GM12892 (cell line): Measurements from ENCODE around the gene NFE2L3.
"Not testable (repeated sequence)": the region's sequence is repeated elsewhere in the genome, so short reads cannot be mapped to it uniquely, and the experiment has no call there.

ENCODE experiments used
- DNase-seq: peaks from one replicate; pipeline ENCODE4 v3.0.0; 2011; ENCODE audit not compliant: insufficient read length
- FAIRE-seq: peaks from 2 replicates; lab custom pipeline; 2011; peaks lifted over from hg19 to GRCh38; lab: Jason Lieb, UNC
- POLR2A ChIP-seq: IDR thresholded peaks from 2 replicates; pipeline ENCODE4 v1.6.1; 2011; ENCODE audit warnings: low read depth, low read length, control low read depth
- POLR2AphosphoS5 ChIP-seq: IDR thresholded peaks from 2 replicates; pipeline ENCODE4 v1.6.1; 2011; ENCODE audit warnings: low read depth, low read length, control low read depth
- TAF1 ChIP-seq: IDR thresholded peaks from 2 replicates; pipeline ENCODE4 v1.6.1; 2011; ENCODE audit warnings: low read depth, mild to moderate bottlenecking, control low read depth, low read length, borderline replicate concordance

The NFE2L3 gene

DNA sequence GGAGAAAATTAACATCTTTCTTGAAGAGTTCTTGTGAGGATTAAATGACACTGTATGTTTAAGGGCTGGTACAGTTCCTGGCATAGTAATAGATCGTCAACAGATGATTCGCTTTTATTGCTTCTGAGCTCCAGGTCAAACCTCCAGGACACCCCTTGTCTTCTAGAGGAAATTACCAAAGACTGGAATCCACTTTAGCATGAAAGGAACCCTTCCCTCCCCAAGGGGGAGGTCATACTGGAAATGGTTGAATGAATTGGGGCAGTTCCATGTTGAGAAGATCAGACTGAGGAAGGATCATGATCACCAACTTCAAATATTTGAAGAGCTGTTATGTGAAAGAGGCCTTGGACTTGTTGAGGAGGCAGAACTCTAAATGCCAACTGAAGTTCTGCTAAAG, 8.9 kb downstream of the NFE2L3 start:
- TF ChIP-seq POLR2A: no peak
- DNase-seq (no peak), FAIRE-seq (no peak)

DNA sequence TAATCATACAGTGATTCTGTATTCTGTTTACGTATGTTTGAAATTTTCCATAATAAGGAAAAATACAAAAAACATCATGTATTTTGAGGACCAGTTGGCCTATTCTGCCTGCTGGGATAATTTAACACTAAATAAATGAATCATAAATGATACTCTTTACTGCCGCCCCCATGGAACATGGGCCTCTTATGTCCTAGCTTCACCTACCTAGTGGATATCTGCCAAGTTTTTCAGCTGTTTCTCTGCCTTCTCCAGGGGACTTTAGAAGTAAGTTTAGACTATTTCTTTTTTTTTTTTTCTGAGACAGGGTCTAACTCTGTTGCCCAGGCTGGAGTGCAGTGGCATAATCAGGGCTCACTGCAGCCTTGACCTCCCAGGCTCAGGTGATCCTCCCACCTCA, 10.4 kb downstream of the NFE2L3 start:
- no peak for FAIRE-seq
- no peak for TF ChIP-seq TAF1
- TF ChIP-seq POLR2A: no peak
- TF ChIP-seq POLR2AphosphoS5: no peak
- DNase-seq: no peak

DNA sequence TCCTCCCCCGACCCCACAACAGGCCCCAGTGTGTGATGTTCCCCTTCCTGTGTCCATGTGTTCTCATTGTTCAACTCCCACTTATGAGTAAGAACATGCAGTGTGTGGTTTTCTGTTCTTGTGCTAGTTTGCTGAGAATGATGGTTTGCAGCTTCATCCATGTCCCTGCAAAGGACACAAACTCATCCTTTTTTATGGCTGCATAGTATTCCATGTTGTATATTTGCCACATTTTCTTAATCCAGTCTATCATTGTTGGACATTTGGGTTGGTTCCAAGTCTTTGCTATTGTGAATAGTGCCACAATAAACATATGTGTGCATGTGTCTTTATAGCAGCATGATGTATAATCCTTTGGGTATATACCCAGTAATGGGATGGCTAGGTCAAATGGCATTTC, 11.8 kb downstream of the NFE2L3 start:
- not testable (repeated sequence) for FAIRE-seq

DNA sequence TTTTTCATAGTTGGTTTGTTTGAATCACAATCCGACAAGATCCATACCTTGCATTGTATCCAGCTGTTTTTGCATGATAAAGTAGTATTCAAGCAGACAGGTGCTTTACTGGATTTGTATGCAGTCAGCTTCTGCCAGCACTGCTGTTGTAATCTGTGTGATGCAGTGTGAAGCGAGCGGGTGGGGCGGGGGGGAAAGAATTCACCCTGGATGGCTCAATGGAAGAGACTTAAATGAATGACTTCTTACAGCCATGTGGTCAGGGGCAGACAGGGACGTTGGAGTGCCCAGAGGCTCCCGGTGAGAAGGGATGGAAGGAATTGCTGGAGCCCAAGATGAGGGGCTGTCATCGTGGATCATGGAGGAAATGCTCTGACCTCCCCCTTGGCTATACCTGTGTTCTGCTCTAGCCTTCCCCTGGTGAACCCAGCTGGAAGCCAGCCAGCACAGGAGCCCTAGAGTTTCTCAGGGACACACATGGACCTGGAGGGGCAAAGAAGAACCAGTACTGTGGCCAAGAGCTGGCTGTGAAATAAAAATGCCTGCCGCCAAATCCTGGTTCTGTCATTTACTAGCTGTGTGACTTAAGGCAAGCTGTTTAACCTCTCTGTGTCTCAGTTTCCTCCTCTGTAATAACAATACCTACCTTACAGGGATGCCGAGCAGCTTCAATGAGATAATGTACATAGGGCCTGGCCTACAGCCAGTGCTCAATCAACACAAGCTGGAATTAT, 14.1 kb downstream of the NFE2L3 start:
- no peak for DNase-seq
- no peak for TF ChIP-seq POLR2AphosphoS5
- no peak for TF ChIP-seq TAF1
- TF ChIP-seq POLR2A: no peak
- no peak for FAIRE-seq

More for the DNA sequence above, 11.8 kb downstream of the NFE2L3 start:
- DNase-seq: not testable (repeated sequence)

DNA sequence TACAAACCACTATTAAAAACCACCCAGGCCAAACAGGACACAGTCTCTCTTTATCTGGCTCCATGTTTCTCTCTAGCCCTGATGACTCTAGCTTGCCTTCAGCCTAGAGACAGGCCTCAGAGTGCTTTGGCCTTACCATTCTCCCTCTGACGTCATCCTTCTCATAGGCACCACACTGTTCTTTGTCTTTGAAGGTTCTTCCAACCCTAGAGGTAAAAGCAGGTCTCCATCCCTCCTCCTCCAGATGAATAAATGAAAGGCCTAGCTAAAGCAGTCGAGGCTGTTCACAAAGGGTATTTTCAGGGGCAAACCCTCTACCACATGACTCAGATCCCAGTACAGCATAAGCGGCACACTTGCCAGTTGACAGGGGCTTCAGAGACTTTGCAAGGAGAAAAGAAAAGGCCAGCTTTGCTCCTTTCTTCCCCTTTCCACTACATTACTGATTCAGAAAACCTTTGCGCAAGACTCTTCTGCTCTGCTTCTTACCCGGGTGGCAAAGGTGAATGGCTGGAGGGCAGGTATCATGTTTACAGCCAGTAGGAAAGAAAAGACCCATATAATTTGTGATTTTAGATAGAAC, 14.8 kb downstream of the NFE2L3 start:
- no peak for DNase-seq
- FAIRE-seq: no peak
- TF ChIP-seq TAF1 (no peak), POLR2A (no peak), POLR2AphosphoS5 (no peak)

DNA sequence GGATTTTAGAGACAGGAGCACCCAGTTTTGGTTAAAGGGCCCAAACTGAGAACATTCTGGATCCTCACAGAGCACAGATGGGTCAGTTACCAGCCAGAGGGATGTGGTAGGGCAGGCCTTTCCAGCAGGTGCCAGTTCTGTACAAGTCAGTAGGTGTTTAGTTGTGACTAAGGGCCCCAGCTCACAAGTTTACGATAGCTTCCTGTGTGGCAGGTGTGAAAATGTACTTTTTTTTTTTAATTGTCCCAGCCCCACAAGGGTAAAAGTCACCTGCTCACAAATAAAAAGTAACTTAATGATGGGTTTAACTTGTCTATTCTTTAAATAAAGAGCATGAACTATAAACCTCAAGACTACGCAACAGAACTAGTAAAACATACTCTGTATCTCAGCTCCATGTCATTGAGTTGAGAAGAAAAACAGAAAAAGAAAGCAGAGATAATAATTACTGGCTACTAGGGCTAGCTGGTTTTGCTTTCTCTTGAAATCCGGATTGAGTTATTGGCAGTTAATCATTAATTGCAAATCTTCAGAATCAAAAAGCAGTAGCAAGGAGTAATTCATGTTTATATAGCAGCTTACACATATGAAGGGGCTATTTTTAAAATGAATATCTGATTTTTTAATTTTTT, 15.4 kb downstream of the NFE2L3 start:
- TF ChIP-seq POLR2A (no peak), POLR2AphosphoS5 (no peak), TAF1 (no peak)
- DNase-seq (no peak), FAIRE-seq (no peak)

DNA sequence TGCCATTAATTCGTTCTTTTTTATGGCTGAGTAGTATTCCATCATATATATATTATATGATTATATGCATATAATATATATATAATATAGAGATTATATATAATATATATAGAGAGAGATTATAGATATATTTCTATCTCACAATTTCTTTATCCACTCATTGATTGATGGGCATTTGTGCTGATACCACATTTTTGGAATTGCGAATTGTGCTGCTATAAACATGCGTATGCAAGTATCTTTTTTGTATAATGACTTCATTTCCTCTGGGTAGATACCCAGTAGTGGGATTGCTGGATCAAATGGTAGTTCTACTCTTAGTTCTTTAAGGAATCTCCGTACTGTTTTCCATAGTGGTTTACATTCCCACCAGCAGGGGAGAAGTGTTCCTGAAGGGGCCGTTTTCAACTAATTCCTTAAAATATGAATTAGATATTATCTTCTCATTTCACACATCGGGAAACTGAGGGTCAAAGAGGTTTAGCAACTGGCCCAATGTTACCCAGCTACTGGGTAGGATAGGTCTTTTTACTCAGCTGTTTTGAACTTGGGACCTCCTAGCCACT, 16.5 kb downstream of the NFE2L3 start:
- FAIRE-seq: no peak
- no peak for DNase-seq

DNA sequence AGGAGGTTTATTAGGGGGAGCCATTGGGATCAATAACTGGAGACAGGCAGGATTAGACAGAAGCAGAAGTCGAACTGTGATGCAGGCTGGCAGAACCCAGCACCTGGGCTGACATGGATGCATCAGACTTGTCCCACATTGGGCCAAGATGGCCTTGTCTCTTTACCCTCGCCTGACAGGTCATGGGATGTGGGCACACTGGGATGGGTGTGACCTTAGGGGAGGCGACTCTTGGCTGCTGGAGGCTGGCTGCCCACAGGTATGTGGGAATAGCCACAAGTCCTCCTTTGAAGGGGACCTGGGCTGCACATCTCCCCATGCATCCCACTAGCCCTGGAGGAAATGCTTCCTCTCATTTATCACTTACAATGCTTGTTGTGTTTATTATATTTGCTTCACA, 17.3 kb downstream of the NFE2L3 start:
- TF ChIP-seq POLR2A: no peak
- no peak for TF ChIP-seq POLR2AphosphoS5
- no peak for TF ChIP-seq TAF1
- FAIRE-seq (no peak), DNase-seq (no peak)

More for the DNA sequence above, 16.5 kb downstream of the NFE2L3 start:
- no peak for TF ChIP-seq TAF1
- no peak for TF ChIP-seq POLR2AphosphoS5
- no peak for TF ChIP-seq POLR2A

DNA sequence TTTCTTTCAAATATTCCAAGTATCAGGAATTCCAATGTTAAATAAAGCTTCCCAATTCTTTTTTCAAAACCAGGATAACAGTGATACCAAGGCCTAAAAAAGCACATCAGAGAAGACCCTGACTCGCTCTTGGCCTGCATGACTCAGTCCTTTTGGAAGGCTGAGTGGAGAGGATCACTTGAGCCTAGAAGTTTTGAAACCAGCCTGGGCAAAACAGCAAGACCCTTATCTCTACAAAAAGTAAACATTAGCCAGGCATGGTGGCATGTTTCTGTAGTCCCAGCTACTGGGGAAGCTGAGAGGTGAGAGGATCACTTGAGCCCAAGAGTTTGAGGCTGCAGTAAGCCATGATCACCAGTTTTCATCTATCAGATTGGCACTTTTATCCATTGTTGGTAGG, 18.7 kb downstream of the NFE2L3 start:
- FAIRE-seq (no peak), DNase-seq (no peak)
- no peak for TF ChIP-seq POLR2A

DNA sequence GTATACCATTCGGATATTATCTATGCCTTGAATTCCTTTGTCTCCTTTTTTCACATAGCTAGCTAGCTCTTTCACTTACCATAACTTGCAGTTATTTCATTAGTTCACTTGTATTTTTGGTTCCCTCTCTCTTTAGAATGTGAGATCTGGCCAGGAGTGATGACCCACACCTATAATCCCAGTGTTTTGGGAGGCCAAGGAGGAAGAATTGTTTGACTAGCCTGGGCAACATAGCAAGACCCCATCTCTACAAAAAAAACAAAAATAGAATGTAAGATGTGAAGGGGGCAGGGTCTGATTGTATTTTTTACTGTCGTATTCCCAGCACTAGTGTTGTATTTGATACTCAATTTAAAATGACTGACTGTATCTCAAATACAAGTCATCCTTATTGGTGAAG, 19.6 kb downstream of the NFE2L3 start:
- TF ChIP-seq POLR2AphosphoS5: no peak
- TF ChIP-seq POLR2A: no peak
- TF ChIP-seq TAF1: no peak
- DNase-seq: no peak
- no peak for FAIRE-seq

DNA sequence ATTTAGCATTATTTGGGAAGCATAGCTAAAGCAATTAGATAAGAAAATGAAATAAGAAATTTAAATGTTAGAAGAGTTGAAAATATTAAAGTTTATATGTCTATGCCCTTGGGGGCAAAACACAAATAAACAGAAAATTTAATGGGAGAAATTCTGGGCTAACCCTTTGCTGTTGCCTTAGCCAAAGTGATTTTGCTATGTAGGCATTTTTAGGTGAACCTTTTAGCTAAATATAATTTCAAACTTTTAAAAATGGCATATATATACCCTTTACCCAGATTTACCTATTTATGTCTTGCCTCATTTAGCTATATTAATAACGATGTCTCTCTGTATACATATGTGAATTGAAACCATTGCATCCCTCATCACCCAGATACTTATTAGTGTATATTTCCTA, 20.1 kb downstream of the NFE2L3 start:
- DNase-seq: no peak
- TF ChIP-seq POLR2AphosphoS5: no peak
- no peak for TF ChIP-seq TAF1
- TF ChIP-seq POLR2A: no peak
- no peak for FAIRE-seq

DNA sequence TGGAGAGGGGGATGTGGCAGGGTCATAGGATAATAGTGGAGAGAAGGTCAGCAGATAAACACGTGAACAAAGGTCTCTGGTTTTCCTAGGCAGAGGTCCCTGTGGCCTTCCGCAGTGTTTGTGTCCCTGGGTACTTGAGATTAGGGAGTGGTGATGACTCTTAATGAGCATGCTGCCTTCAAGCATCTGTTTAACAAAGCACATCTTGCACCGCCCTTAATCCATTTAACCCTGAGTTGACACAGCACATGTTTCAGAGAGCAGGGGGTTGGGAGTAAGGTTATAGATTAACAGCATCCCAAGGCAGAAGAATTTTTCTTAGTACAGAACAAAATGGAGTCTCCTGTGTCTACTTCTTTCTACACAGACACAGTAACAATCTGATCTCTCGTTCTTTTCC, 23.9 kb downstream of the NFE2L3 start:
- not testable (repeated sequence) for DNase-seq, FAIRE-seq

DNA sequence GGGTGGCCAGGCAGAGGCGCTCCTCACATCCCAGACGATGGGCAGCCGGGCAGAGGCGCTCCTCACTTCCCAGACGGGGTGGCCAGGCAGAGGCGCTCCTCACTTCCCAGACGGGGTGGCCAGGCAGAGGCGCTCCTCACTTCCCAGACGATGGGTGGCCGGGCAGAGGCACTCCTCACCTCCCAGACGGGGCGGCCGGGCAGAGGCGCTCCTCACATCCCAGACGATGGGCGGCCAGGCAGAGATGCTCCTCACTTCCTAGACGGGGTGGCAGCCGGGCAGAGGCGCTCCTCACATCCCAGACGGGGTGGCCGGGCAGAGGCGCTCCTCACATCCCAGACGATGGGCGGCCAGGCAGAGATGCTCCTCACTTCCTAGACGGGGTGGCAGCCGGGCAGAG, 24.7 kb downstream of the NFE2L3 start:
- FAIRE-seq, DNase-seq: not testable (repeated sequence)

DNA sequence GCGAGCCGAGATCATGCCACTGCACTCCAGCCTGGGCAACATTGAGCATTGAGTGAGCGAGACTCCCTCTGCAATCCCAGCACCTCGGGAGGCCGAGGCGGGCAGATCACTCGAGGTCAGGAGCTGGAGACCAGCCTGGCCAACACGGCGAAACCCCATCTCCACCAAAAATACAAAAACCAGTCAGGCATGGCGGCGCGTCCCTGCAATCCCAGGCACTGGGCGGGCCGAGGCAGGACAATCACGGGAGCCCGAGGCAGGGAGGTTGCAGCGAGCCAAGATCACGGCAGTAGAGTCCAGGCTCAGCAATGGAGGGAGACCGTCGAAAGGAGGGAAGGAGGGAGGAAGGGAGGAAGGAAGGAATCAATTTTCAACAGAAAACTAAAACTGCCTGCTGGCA, 25.3 kb downstream of the NFE2L3 start:
- not testable (repeated sequence) for DNase-seq, FAIRE-seq
